ENCODE data around the gene PPP1R9B. TPM values are rescaled to one million over a fixed set of nuclear protein-coding genes. Genes with fewer than 3 reads are reported as not detected.
A peak's percentile ranks its signal among the peaks of the same experiment; 100 is the strongest.

Gene PPP1R9B
- total and polyA plus RNA-seq, 4 donors: 0.90 to 26.1 (median 7.1) TPM

DNA sequence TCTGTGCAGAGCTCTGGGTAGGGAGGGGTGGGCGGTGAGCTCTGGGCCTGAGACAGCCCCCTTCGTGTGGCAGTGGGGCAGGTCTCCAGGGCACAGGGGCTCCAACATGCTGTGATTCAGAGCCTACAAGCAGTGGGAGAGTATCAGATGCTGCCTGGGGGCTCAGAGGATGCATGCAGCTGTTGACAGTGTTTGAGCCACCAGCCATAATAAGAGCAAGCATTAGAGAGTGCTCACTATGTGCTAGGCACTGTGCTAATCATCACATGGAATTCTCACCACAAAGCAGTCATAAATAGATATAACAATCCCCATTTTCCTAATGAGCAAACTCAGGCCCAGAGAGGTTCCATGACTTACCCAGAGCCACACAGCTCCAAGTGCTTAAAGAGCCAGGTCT lies 47.2 kb downstream of the PPP1R9B start:
- H3K36me3 ChIP-seq (ENCODE audit: control insufficient read depth in 4 of 4, insufficient read depth in 3 of 4, low read depth in 1 of 4, low read length in 3 of 4): peaks cover 12 to 30% (median 21%) of the 10 kb centered on the region in 4 donors

GRCh38 chr17:50102164-50102991 lies 48.1 kb downstream of the PPP1R9B start:
- DNase-seq (ENCODE audit: low spot score): peak; percentile 65
- H3K4me1 ChIP-seq (ENCODE audit: control insufficient read depth in 4 of 4, insufficient read depth in 4 of 4, low read length in 3 of 4): peaks cover 15 to 49% (median 43%) of the 10 kb centered on the region in 4 donors
- H3K9me3 ChIP-seq (ENCODE audit: control insufficient read depth in 4 of 4, low read length in 3 of 4): no peaks in the 10 kb centered on the region
- H3K4me3 ChIP-seq (ENCODE audit: low read depth in 1 of 3, low read length in 3 of 3): peak overlapping the region in 2 of 3 donors; percentile 22 to 28
- peak overlapping the region; percentile 15 to 25 for H3K9ac ChIP-seq (ENCODE audit: low read depth in 1 of 2, low read length in 2 of 2)
- TF ChIP-seq GABPA (IDR thresholded peaks at IDR 0.05 in 1 of 2, conservative IDR thresholded peaks at IDR 0.05 in 1 of 2): peak in 1 of 2 donors; percentile 41
- TF ChIP-seq HNF4A (conservative IDR thresholded peaks at IDR 0.05): peak; percentile 90 to 93
- peak; percentile 99 for TF ChIP-seq SP1 (IDR thresholded peaks at IDR 0.05)
- TF ChIP-seq MAX (IDR thresholded peaks at IDR 0.05): no peak
- TF ChIP-seq JUND (IDR thresholded peaks at IDR 0.05): no peak
- TF ChIP-seq EGR1 (IDR thresholded peaks at IDR 0.05; ENCODE audit: low read depth in 2 of 2): peak in 1 of 2 donors; percentile 66
- no peak for TF ChIP-seq FOXA2 (IDR thresholded peaks at IDR 0.05)
- peak; percentile 93 for TF ChIP-seq RXRA (IDR thresholded peaks at IDR 0.05)
- peak; percentile 81 for TF ChIP-seq YY1 (IDR thresholded peaks at IDR 0.05)
- no peak for TF ChIP-seq ATF3 (IDR thresholded peaks at IDR 0.05)
- TF ChIP-seq HNF4G (IDR thresholded peaks at IDR 0.05): peak; percentile 80
- TF ChIP-seq, protein P1, sequence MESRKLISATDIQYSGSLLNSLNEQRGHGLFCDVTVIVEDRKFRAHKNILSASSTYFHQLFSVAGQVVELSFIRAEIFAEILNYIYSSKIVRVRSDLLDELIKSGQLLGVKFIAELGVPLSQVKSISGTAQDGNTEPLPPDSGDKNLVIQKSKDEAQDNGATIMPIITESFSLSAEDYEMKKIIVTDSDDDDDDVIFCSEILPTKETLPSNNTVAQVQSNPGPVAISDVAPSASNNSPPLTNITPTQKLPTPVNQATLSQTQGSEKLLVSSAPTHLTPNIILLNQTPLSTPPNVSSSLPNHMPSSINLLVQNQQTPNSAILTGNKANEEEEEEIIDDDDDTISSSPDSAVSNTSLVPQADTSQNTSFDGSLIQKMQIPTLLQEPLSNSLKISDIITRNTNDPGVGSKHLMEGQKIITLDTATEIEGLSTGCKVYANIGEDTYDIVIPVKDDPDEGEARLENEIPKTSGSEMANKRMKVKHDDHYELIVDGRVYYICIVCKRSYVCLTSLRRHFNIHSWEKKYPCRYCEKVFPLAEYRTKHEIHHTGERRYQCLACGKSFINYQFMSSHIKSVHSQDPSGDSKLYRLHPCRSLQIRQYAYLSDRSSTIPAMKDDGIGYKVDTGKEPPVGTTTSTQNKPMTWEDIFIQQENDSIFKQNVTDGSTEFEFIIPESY (IDR thresholded peaks at IDR 0.05): no peak
- TF ChIP-seq TAF1 (conservative IDR thresholded peaks at IDR 0.05): no peak
- TF ChIP-seq REST (IDR thresholded peaks at IDR 0.05): peak; percentile 78
- no peak for TF ChIP-seq FOXA1 (IDR thresholded peaks at IDR 0.05)
- TF ChIP-seq NR2F2 (IDR thresholded peaks at IDR 0.05): no peak
- H3K36me3 ChIP-seq (ENCODE audit: control insufficient read depth in 4 of 4, insufficient read depth in 3 of 4, low read depth in 1 of 4, low read length in 3 of 4): peaks cover 10 to 21% (median 16%) of the 10 kb centered on the region in 4 donors
- no peaks in the 10 kb centered on the region for H3K27me3 ChIP-seq (ENCODE audit: control insufficient read depth in 4 of 4, insufficient read depth in 4 of 4, low read length in 3 of 4)
- H3K27ac ChIP-seq (ENCODE audit: low read depth in 1 of 2, low read length in 2 of 2): peak overlapping the region; percentile 86 to 94
- 48% methylated on average over 15 of the region's 15 CpGs for WGBS

More for the DNA sequence above, 47.2 kb downstream of the PPP1R9B start:
- Histone ChIP-seq H3K27me3 (ENCODE audit: control insufficient read depth in 4 of 4, insufficient read depth in 4 of 4, low read length in 3 of 4) (no peaks in the 10 kb centered on the region), H3K4me3 (ENCODE audit: low read depth in 1 of 3, low read length in 3 of 3) (no peak overlapping the region), H3K9ac (ENCODE audit: low read depth in 1 of 2, low read length in 2 of 2) (no peak overlapping the region), H3K4me1 (ENCODE audit: control insufficient read depth in 4 of 4, insufficient read depth in 4 of 4, low read length in 3 of 4) (peaks cover 15 to 40% (median 34%) of the 10 kb centered on the region in 4 donors), H3K9me3 (ENCODE audit: control insufficient read depth in 4 of 4, low read length in 3 of 4) (no peaks in the 10 kb centered on the region), H3K27ac (ENCODE audit: low read depth in 1 of 2, low read length in 2 of 2) (no peak overlapping the region)
- 88% methylated on average over 2 of the region's 2 CpGs for WGBS
- no peak for DNase-seq (ENCODE audit: low spot score)
- no peak for TF ChIP-seq HNF4A (conservative IDR thresholded peaks at IDR 0.05)

Measured in liver (tissue), 9 donors.